H7 (cell line): Measurements from ENCODE around the gene GABBR2. TPM values are rescaled to one million over a fixed set of nuclear protein-coding genes. Genes with fewer than 3 reads are reported as not detected.

Experiments
- DNase-seq: peaks from one replicate; pipeline ENCODE4 v3.0.0; 2012
- H3K27me3 ChIP-seq: 2 replicates; pipeline ENCODE4 v1.6.0; 2011; ENCODE audit warnings: mild to moderate bottlenecking, low read length; ENCODE audit not compliant: control insufficient read depth, insufficient read depth
- H3K36me3 ChIP-seq: replicated peaks from 2 replicates; pipeline ENCODE4 v1.5.1; 2011; ENCODE audit warnings: low read length; ENCODE audit not compliant: control insufficient read depth, insufficient read depth
- H3K4me3 ChIP-seq: 2 replicates; pipeline ENCODE4 v1.5.1; 2011; ENCODE audit warnings: low read depth, mild to moderate bottlenecking, control low read depth, low read length, moderate library complexity; ENCODE audit not compliant: insufficient read depth
- total RNA-seq: library from RNA; depleted of rRNA; stranded (reverse); fragments of >200 nt; shearing (Covaris generic); gene quantifications from 2 replicates; pipeline ENCODE4 v1.2.3, GENCODE V29; 2014

Gene GABBR2
- total RNA-seq, 1 experiment from 2014 or later, result 0.66 TPM

GRCh38 chr9:98559561-98559960 lies 149.2 kb downstream of the GABBR2 start:
- no peak overlapping the region for H3K4me3 ChIP-seq
- no peaks in the 10 kb centered on the region for H3K36me3 ChIP-seq
- no peak for DNase-seq
- H3K27me3 ChIP-seq, result no peaks in the 10 kb centered on the region

DNA sequence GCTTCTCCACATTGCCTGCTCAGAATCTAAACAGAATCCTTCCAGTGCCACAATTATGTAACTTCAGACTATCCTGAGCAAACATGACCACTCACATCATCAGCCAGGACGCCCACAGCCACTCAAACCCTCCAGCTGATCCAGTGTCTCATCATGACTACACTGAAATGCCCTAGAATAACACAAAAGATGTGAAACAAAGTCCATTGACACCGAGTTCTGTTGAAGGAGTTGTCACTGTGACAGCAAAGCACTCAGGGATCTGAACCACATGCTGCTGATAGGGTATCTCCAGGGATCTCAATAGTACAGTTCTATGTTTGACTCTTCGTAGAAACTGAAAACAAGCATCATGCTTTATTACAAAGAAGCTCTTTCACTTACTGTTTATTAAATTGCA lies 150.2 kb downstream of the GABBR2 start:
- H3K27me3 ChIP-seq, result no peaks in the 10 kb centered on the region
- H3K4me3 ChIP-seq, result no peak overlapping the region
- H3K36me3 ChIP-seq, result no peaks in the 10 kb centered on the region
- no peak for DNase-seq

DNA sequence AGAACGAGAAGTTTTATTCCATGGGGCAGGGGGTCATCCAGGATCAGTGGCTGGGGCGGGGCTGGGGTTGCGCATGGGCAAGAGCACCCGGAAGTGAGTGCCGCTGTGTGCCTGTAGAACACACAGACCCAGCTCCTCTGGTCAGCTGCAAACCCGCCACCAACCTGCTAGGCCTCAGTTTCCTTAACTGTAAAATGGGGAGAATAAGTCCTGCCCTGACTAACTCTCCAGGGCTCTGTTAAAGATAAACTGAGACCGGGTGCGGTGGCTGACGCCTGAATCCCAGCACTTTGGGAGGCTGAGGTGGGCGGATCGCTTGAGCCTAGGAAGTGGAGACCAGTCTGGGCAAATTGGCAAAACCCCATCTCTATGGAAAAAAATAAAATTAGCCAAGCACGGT lies 152.2 kb downstream of the GABBR2 start:
- no peak for DNase-seq
- H3K27me3 ChIP-seq, result no peaks in the 10 kb centered on the region
- H3K36me3 ChIP-seq, result no peaks in the 10 kb centered on the region
- H3K4me3 ChIP-seq, result no peak overlapping the region

DNA sequence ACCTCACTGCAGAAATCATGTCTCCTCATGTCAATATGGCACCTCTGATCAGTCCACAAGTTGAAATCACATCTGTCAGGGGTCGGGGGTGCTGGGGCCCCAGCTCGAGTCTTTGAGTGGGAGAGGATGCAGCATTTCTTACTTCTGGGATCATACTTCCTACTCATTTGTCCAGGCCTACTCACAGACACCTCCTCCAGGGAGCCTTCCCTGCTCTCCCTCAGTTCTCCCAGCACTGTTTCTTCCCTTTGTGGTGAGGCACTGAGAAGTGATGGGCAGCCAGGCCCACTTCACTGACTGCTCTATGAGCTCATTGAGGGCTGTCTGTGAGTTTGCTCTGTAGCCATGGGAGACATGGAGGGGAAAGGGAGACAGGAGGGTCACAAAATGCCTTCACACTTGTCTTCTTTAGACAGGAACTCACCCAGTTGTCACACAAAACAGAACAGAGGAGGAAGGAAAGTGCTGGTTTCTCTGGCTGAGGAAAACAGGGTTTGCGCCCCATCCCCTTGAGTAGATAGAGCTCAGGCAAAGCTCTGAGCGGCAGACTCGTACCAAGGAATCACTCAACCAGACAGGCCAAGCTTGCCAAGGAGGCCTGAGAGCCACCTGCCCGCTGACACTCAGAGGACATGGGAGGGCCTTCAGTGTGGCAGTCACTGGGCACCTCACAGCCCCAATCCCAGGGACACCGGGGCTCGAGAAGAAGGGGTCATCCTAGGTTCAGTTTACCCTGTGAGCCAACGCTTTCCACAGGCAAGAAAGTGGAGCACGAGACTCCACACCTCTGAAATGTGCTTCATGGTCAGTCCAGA lies 152.9 kb downstream of the GABBR2 start:
- DNase-seq, result no peak
- H3K4me3 ChIP-seq, result no peak overlapping the region
- H3K27me3 ChIP-seq, result no peaks in the 10 kb centered on the region
- no peaks in the 10 kb centered on the region for H3K36me3 ChIP-seq

- no peaks in the 10 kb centered on the region for H3K36me3 ChIP-seq
- DNase-seq, result no peak
- H3K4me3 ChIP-seq, result no peak overlapping the region
- H3K27me3 ChIP-seq, result no peaks in the 10 kb centered on the region
These were observed 154.0 kb downstream of the GABBR2 start for GRCh38 chr9:98554752-98555151.

GRCh38 chr9:98552331-98552730 lies 156.4 kb downstream of the GABBR2 start:
- H3K4me3 ChIP-seq, result no peak overlapping the region
- DNase-seq, result no peak
- H3K27me3 ChIP-seq, result no peaks in the 10 kb centered on the region
- H3K36me3 ChIP-seq, result no peaks in the 10 kb centered on the region

- Histone ChIP-seq H3K27me3 (no peaks in the 10 kb centered on the region), H3K36me3 (no peaks in the 10 kb centered on the region), H3K4me3 (no peak overlapping the region)
- DNase-seq, result no peak
These were observed 157.0 kb downstream of the GABBR2 start for GRCh38 chr9:98551511-98552286.

DNA sequence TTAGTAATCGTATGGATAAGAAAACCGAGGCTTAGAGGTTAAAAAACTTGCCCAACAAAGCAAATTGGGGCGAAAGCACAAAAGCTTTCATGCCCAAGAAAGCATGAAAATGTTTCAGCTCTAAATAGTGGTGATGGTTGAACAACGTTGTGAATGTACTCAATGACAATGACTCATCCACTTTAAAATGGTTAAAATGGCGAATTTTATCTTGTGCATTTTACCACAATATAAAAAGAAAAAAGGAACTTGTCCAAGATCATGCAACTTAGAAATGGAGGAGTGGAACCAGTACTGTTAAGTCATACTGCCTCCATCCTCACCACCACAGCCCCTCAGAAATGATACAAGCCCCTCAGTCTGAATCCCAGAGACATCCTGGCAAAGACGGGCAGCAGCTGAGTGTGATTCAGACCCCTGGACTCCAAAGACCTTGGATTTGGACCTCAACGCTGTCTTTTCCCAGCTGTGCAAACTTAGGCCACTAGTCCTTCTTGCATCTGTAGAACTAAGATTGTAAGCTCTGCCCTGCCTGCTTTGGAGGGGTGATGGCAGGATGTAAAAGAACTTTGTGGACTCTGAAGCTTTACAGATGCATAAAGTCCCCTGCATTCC lies 158.4 kb downstream of the GABBR2 start:
- no peak for DNase-seq
- no peaks in the 10 kb centered on the region for H3K27me3 ChIP-seq
- no peaks in the 10 kb centered on the region for H3K36me3 ChIP-seq
- no peak overlapping the region for H3K4me3 ChIP-seq

DNA sequence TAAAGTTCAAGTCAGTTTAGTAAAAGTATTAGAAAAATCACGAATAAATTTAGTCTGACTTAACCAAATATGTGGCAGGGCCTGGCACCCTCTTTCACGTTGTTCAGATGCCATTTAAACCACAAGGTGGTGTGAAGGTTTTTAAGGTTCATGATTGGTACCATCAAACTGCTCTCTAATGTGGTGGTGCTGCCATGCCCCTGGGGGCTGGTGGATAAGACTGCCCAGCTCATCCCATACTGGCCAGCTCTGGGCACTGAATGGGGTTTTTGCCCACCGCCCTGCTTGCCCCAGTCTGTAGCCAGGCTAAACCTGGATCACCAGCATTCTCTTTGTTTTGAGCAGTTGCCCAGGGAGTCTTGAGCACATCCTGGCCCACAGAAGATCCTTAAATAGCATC lies 159.3 kb downstream of the GABBR2 start:
- DNase-seq, result no peak
- Histone ChIP-seq H3K4me3 (no peak overlapping the region), H3K27me3 (no peaks in the 10 kb centered on the region), H3K36me3 (no peaks in the 10 kb centered on the region)

DNA sequence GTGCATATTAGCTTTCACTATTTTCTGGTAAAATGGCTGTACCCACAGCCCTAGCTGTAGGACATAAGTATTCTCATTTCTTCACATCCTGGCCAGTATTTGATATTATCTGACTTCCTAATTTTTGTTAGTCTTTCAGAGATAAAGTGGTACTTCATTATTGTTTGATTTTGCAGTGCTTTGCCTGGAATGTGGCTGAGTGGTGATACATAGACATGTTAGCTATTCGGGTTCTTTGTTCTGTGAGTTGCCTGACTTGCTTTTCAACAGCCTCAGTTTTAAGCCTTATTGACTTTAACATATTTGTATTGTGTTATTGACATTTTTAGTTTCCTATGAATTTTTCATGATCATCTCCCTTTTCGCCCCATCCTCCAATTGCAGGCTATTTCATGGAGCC lies 161.1 kb downstream of the GABBR2 start:
- H3K36me3 ChIP-seq, result no peaks in the 10 kb centered on the region
- H3K27me3 ChIP-seq, result no peaks in the 10 kb centered on the region
- no peak overlapping the region for H3K4me3 ChIP-seq
- DNase-seq, result no peak

- Histone ChIP-seq H3K4me3 (no peak overlapping the region), H3K27me3 (no peaks in the 10 kb centered on the region), H3K36me3 (no peaks in the 10 kb centered on the region)
- no peak for DNase-seq
These were observed 163.7 kb downstream of the GABBR2 start for GRCh38 chr9:98545021-98545420.

- H3K36me3 ChIP-seq, result no peaks in the 10 kb centered on the region
These were observed 167.0 kb downstream of the GABBR2 start for GRCh38 chr9:98541684-98542230.

DNA sequence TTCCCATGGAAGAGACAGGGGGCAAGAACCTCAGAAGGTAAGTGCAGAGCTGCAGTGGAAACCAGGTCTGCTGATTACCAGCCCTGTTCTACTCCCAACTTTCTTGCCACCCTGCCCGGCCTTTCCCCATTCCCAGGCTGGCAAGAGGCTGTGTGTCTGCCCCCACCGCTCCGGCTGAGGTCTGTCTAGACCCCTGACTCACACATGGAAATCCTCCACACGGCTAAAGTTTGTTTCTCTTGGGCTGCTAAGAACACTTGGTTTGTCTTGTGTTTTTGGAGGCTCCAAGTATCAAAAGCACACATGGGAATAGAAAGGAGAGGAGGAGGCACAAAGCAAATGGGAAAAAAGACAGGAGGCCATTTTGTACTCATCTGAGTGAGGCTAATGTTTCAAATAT lies 168.3 kb downstream of the GABBR2 start:
- Histone ChIP-seq H3K36me3 (no peaks in the 10 kb centered on the region), H3K27me3 (no peaks in the 10 kb centered on the region), H3K4me3 (no peak overlapping the region)
- DNase-seq, result no peak

More at GRCh38 chr9:98541684-98542230, 167.0 kb downstream of the GABBR2 start:
- Histone ChIP-seq H3K27me3 (no peaks in the 10 kb centered on the region), H3K4me3 (no peak overlapping the region)
- no peak for DNase-seq

GRCh38 chr9:98539954-98540353 lies 168.8 kb downstream of the GABBR2 start:
- H3K36me3 ChIP-seq, result no peaks in the 10 kb centered on the region
- no peak overlapping the region for H3K4me3 ChIP-seq
- DNase-seq, result no peak
- no peaks in the 10 kb centered on the region for H3K27me3 ChIP-seq
